ENCODE data around the gene RNH1.

RNH1 gene

DNA sequence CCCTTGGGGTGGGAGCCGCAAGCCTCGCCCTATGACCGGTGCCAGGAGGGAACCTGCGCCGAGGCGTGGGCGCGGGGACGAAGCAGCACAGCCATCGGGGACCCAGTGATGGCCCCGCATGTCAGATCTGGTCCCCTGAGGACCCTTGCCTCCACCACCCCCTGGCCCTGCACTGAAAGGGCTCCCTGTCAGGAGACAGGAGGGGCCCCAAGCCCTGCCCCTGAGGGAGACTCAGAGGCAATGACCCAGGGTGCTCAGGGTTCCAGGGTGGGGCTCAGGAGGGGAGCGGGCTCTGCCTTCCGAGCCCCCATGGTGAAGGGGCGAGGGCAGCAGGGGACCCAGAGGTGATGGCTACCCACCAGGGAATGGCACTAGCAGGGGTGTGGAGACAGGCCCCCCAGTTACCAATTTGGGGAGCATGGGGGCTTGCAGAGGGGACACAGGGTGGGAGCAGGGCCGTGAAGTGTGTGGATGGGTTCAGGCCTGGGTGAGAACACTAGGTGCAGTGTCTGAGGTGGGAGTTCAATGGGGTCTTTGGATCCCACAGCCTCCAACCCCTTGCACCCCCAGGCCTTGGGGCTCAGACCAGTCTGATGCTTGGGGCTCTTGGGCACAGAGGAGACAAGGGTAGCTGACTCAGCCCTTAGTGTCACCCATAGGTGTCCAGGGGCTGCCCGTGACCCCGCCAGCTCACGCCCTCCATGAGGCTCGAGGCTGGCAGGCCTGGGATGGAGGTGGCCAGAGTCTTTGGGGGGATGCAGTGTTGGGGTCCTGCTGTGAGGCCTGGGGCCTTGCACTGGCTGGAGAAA lies 30.8 kb upstream of the RNH1 start:
- no peak for DNase-seq (ENCODE audit: low read depth)
- TF ChIP-seq, protein P1, sequence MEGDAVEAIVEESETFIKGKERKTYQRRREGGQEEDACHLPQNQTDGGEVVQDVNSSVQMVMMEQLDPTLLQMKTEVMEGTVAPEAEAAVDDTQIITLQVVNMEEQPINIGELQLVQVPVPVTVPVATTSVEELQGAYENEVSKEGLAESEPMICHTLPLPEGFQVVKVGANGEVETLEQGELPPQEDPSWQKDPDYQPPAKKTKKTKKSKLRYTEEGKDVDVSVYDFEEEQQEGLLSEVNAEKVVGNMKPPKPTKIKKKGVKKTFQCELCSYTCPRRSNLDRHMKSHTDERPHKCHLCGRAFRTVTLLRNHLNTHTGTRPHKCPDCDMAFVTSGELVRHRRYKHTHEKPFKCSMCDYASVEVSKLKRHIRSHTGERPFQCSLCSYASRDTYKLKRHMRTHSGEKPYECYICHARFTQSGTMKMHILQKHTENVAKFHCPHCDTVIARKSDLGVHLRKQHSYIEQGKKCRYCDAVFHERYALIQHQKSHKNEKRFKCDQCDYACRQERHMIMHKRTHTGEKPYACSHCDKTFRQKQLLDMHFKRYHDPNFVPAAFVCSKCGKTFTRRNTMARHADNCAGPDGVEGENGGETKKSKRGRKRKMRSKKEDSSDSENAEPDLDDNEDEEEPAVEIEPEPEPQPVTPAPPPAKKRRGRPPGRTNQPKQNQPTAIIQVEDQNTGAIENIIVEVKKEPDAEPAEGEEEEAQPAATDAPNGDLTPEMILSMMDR (IDR thresholded peaks at IDR 0.05; ENCODE audit: insufficient read depth, low read depth, low read length, missing control alignments): no peak
- peak overlapping the region; percentile 70 for H3K4me3 ChIP-seq (ENCODE audit: low read depth, low read length)

DNA sequence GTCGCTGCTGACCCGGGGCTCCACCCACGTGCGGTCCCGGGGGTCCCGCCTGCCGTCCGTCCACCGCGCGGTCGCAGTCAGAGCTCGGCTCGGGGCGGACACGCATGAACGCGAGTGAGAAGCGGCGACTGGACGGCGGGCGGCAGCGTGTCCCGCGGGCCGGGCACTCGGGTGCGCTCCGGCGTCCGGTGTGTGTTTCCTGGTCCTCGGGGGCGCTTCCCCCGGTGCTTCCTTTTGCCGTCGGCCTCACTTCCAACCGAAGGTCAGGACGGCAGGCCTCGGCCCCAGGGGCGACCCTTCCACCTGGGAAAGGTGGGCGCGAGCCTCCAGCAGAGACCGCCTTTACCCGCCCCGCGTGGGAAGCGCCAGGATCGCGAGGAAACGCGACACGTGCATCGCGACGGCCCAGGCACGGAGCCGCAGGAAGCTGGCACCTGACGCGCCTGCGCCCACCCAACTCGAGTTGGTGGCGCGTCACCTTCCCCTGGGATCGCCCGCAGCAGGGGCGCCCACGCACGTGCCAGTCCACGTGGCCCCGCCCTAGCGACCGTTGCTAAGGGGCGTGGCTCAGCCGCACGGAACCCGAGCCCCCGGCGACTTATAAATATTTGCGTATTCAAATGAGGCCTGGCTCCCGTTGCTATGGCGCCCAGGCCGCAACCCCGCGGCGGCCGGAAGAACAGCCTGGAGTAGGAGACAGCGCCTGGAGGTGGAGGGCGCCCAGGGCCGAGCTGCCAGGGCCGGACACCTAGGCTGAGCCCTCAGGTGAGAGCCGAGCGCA lies 30.0 kb upstream of the RNH1 start, which contains the start of gene LRRC56:
Gene LRRC56, plus strand, starts transcription at position 687 of the 781 bp plus-strand sequence. CDS start 3,158 bp downstream, outside the sequence.
- peak within 1 kb of the TSS; percentile 70 for H3K4me3 ChIP-seq (ENCODE audit: low read depth, low read length)
- TF ChIP-seq, protein P1 (IDR thresholded peaks at IDR 0.05; ENCODE audit: insufficient read depth, low read depth, low read length, missing control alignments): no peak
- DNase-seq (ENCODE audit: low read depth): peak; percentile 97

DNA sequence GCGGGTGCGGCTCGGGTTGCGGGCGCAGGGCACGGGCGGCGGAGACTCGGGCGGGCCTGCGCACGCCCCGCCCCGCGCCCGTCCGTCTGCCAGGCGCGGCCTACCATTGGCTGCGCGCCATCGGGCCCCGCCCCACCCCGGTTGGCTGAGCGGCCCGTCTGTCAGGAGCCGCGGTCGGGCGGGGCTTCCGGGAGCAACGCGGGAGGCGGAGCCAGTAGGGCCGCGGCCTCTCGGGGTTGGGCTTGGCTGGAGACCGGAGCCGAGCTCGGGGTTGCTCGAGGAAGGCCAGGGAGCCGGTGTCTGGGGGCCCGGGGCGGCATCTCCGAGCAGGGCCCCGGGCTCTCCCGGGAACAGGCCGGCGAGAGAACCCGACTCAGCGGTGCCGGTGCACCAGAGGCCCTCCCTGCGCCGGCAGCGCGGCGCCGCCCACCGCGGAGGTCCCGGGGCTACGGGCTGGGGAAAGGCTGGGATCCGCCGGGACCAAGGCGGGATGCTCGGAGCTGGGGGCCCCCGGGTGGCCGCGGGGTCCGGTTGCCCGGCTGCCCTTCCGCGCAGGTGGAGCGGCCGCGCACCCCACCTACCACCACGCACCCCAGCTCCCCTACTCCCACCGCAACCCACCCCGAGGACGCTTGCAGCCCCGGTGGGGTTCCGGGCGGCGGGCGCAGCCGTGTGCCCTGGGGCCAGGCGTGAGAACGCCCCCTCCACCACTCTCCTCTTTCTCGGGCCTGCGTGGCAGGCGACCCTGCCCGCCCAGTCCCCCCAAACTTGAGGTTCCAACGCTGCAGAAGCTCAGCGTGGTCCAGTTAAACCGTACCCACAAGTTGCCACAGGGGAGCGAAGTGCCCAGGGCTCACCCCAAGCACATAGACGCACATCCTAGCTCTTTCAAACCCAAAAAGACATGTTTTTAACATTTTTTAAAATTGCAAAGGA lies 28.7 kb upstream of the RNH1 start, which contains the start of gene HRAS:
Gene HRAS, minus strand, starts transcription at position 58 of the 936 bp plus-strand sequence.
- peak within 1 kb of the TSS; percentile 74 for H3K4me3 ChIP-seq (ENCODE audit: low read depth, low read length)
- peak; percentile 98 for DNase-seq (ENCODE audit: low read depth)
- TF ChIP-seq, protein P1 (IDR thresholded peaks at IDR 0.05; ENCODE audit: insufficient read depth, low read depth, low read length, missing control alignments): no peak

DNA sequence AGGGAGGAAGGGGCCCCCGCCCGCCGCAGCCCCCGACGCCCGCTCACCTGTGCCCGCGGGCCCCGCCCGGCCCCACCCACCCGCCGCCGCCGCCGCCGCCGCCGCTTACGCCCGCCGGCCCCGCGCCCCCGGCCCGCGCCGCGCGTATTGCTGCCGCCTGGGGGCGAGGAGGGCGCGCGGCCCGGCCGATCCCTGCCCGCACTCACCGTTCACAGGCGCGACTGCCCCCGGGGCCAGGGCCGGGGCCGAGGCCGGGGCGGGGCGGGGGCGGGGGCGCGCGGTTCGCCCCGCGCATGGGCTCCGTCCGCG lies 28.1 kb upstream of the RNH1 start:
- TF ChIP-seq, protein P1 (IDR thresholded peaks at IDR 0.05; ENCODE audit: insufficient read depth, low read depth, low read length, missing control alignments): no peak
- H3K4me3 ChIP-seq (ENCODE audit: low read depth, low read length): peak overlapping the region; percentile 74
- DNase-seq (ENCODE audit: low read depth): no peak

DNA sequence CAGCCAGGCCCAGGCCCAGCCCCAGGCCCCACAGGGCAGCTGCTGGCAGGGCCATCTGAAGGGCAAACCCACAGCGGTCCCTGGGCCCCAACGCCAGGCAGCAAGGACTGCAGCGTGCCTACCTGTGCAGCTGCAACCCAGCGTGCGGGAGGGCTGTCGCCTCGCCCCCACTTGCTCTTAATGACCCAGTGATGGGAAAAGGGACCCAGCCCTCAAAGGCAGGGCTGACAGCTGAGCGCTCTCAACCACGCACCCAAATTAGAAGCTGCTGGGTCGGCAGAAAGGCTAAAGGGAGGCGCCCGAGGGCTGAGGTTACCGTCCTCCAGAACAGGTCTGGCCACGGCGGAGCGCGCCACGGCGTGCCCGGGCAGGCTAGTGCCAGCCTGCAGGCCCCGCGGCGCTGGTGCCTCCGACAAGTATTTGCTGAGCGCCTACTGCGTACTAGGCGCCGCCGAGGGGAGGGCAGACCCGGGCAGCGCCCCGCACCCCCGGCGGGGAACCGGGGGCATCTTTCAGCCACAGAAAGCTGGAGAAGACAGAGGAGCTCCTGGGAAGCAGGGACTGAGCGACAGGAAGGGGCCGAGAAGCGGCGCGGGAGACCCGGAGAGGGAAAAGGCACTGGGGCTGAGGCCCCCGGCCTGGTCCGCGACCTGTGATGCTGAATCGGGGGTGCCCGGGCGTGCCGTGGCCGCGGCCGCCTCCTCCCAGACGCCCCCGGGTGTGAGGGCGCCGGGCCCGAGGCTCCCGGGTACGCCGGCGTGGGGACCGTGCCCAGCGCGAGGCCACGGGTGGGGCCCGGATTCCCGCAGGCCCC lies 27.6 kb upstream of the RNH1 start:
- peak; percentile 60 for DNase-seq (ENCODE audit: low read depth)
- TF ChIP-seq, protein P1 (IDR thresholded peaks at IDR 0.05; ENCODE audit: insufficient read depth, low read depth, low read length, missing control alignments): no peak
- peak overlapping the region; percentile 74 for H3K4me3 ChIP-seq (ENCODE audit: low read depth, low read length)

All from GM12865 (cell line).